GM12892 (cell line): ENCODE results near the gene MED9.
"Not testable (repeated sequence)": the region's sequence is repeated elsewhere in the genome, so short reads cannot be mapped to it uniquely, and the experiment has no call there.

Source experiments
- DNase-seq: peaks from one replicate; pipeline ENCODE4 v3.0.0; 2011; ENCODE audit not compliant: insufficient read length
- FAIRE-seq: peaks from 2 replicates; lab custom pipeline; 2011; peaks lifted over from hg19 to GRCh38; lab: Jason Lieb, UNC
- POLR2A ChIP-seq: IDR thresholded peaks from 2 replicates; pipeline ENCODE4 v1.6.1; 2011; ENCODE audit warnings: low read depth, low read length, control low read depth
- POLR2AphosphoS5 ChIP-seq: IDR thresholded peaks from 2 replicates; pipeline ENCODE4 v1.6.1; 2011; ENCODE audit warnings: low read depth, low read length, control low read depth
- TAF1 ChIP-seq: IDR thresholded peaks from 2 replicates; pipeline ENCODE4 v1.6.1; 2011; ENCODE audit warnings: low read depth, mild to moderate bottlenecking, control low read depth, low read length, borderline replicate concordance

MED9 gene

DNA sequence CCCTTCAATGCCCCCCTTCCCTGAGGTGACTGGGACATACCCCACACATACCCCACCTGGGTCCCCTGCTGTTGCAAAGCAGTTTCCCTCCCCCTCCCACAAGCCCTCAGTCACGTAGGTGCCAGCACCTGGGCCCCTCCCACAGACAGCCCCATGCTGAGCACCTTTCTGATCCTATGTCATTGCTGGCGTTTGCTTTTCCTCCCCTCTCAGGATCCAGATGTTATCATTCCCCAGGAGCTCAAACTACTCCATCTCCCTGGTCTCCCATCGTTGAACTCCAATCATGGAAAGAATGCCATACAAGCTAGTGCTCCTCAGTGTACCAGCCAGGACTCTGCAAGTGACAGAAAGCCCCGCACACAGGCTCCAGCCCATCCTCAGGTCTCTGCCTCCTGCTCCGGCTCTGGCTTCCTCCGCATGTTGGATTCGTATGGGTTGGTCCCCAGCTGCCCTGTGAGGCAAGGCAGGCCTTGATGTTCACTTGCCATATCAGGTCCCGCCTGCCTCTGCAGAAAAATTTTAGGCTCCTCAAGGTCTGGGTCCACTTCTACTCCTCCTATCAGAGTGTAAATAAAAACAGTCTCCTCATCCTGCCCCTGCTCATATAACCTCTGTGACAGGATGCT lies 31.4 kb upstream of the MED9 start:
- no peak for TF ChIP-seq TAF1
- no peak for TF ChIP-seq POLR2A
- no peak for TF ChIP-seq POLR2AphosphoS5
- FAIRE-seq (no peak), DNase-seq (no peak)

DNA sequence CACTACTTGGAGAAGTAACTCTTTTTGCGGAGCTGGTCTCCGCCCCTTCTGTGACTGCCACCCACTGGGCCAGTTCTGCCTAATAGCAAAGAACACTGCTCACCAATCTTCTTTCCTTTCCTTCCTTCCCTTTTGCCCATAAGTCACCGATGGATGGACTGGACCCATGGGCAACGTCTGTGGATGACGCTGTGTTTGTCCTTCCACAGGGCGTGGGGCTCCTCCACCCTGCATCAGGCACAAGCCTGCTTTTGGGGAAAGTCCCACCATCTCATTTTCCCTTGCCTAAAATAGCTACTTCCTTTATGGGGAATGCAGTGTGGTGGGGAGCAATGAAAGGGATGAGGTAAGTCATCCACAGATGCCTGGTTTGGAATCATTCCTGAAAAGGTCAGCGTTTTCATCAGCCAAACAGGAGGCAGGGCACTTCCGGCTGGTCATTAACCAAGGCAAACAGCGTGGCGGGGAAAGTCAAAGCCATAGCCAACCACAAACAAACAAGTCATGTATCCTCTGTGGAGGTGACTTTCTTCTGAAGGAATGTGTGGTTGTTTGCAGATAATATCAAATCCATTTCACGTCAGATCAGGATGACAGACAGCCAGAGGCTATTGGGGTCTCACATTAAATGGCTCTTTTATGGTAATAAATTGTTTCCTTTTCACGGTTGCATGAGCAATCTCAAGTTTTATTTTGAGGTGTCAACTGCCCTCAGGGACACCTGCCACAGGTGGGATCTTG lies 30.7 kb upstream of the MED9 start:
- no peak for DNase-seq
- TF ChIP-seq POLR2A = no peak
- TF ChIP-seq POLR2AphosphoS5 = no peak
- no peak for TF ChIP-seq TAF1
- FAIRE-seq = no peak

GRCh38 chr17:17446666-17447155 lies 30.1 kb upstream of the MED9 start:
- DNase-seq (no peak), FAIRE-seq (no peak)
- TF ChIP-seq POLR2AphosphoS5 = no peak
- no peak for TF ChIP-seq POLR2A
- TF ChIP-seq TAF1 = no peak

GRCh38 chr17:17447264-17447663 lies 29.5 kb upstream of the MED9 start:
- DNase-seq (no peak), FAIRE-seq (no peak)

DNA sequence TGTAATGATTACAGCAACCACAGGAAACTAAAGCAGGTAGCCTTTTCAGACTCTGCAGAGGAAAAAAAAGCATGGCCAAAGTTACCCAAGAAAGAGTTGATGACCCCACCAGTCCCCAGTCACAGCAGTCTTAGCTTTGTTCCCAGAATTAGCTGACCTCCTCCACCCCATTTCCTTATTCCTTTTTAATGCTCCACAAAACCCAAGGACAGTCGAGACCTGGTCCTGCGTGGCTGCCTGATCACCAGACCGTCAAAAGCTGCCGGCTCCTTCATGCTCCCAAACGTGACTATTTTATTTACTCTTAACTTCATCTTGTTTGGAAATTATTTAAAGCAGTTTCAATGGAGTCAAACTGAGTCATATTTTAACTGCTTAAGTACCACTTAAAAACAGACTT lies 28.7 kb upstream of the MED9 start:
- TF ChIP-seq POLR2AphosphoS5 = no peak
- TF ChIP-seq TAF1 = no peak
- no peak for TF ChIP-seq POLR2A
- FAIRE-seq = no peak
- no peak for DNase-seq

More at GRCh38 chr17:17447264-17447663, 29.5 kb upstream of the MED9 start:
- TF ChIP-seq POLR2A = no peak
- no peak for TF ChIP-seq TAF1
- no peak for TF ChIP-seq POLR2AphosphoS5

- no peak for DNase-seq
- TF ChIP-seq POLR2AphosphoS5 (no peak), POLR2A (no peak), TAF1 (no peak)
- no peak for FAIRE-seq
Observed at GRCh38 chr17:17448723-17449122, 28.1 kb upstream of the MED9 start.

DNA sequence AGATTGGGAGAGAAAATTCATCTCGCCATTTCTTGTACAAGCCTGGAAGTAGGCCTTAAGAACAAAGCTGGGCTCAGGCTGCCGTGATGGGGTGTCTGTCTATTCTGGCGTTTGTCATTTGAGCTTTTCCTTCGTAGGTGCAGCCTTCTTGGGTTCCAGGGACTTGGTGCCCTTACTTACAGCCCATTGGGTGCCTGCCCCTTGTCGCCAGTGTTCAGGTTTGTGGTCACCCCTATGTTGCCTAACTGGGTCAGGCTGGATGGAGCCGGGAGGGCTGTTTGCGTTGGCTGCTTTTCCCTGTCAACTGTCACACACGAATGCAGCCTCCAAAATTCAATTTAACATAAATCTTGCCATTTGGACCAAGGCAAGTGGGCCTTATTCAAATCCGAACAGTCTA lies 23.7 kb upstream of the MED9 start:
- DNase-seq (no peak), FAIRE-seq (no peak)
- no peak for TF ChIP-seq POLR2AphosphoS5
- TF ChIP-seq TAF1 = no peak
- TF ChIP-seq POLR2A = no peak

GRCh38 chr17:17454276-17454675 lies 22.5 kb upstream of the MED9 start:
- TF ChIP-seq POLR2AphosphoS5 = no peak
- TF ChIP-seq TAF1 = no peak
- no peak for TF ChIP-seq POLR2A
- FAIRE-seq (no peak), DNase-seq (no peak)

GRCh38 chr17:17454700-17455099 lies 22.1 kb upstream of the MED9 start:
- not testable (repeated sequence) for DNase-seq, FAIRE-seq

- TF ChIP-seq TAF1 (no peak), POLR2AphosphoS5 (no peak), POLR2A (no peak)
- no peak for FAIRE-seq
- no peak for DNase-seq
Observed at GRCh38 chr17:17455173-17455572, 21.6 kb upstream of the MED9 start.

GRCh38 chr17:17456251-17456650 lies 20.5 kb upstream of the MED9 start:
- FAIRE-seq (no peak), DNase-seq (no peak)
- no peak for TF ChIP-seq TAF1
- no peak for TF ChIP-seq POLR2A
- no peak for TF ChIP-seq POLR2AphosphoS5

- no peak for DNase-seq
- no peak for FAIRE-seq
- TF ChIP-seq TAF1 = no peak
- no peak for TF ChIP-seq POLR2AphosphoS5
- TF ChIP-seq POLR2A = no peak
Observed at GRCh38 chr17:17457680-17458079, 19.1 kb upstream of the MED9 start.
